ENCODE results near the gene IGFBPL1.
A peak's percentile ranks its signal among the peaks of the same experiment; 100 is the strongest.
"Not testable (repeated sequence)": the region's sequence is repeated elsewhere in the genome, so short reads cannot be mapped to it uniquely, and the experiment has no call there.

IGFBPL1 gene

DNA sequence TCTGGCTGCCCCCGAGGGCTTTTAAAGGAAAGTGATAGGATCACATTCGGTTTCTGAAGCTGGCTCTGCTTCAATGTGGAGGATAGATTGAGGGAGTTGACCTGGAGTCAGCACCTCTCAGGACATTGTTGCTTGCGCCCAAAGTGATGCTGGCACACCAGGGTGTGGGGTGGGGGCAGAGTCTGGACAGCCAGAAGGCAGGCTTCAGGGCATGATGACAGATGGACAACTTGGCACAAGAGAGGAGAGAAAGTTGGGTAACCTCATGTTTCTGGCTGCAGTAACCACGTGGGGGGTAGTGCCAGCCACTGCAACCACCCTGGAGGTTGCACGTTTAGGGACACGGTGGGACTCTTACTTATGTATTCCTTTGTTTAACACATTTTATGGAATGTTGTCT, 22.3 kb downstream of the IGFBPL1 start:
- no peak overlapping the region for H3K4me3 ChIP-seq (ENCODE audit: low read depth, low read length)

DNA sequence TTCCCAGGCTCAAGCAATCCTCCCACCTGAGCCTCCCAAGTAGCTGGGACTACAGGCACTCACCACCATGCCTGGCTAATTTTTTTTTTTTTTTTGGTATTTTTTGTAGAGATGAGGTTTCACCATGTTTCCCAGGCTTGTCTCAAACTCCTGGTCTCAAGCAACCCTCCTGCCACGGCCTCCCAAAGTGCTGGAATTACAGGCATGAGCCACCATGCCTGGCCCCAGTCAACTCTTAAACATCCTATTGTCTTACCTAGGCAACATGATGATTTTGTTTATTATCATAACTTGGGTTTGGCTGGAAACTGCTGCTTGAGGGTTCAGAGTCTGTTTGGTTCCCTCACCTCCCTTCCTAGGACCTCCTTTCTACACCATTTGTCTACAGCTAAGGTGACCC, 25.1 kb downstream of the IGFBPL1 start:
- H3K4me3 ChIP-seq (ENCODE audit: low read depth, low read length), result not testable (repeated sequence)

DNA sequence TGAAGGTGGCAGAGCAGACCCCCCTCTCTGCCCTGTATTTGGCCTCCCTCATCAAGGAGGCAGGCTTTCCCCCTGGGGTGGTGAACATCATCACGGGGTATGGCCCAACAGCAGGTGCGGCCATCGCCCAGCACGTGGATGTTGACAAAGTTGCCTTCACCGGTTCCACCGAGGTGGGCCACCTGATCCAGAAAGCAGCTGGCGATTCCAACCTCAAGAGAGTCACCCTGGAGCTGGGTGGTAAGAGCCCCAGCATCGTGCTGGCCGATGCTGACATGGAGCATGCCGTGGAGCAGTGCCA, 27.9 kb downstream of the IGFBPL1 start:
- H3K4me3 ChIP-seq (ENCODE audit: low read depth, low read length), result no peak overlapping the region

- H3K4me3 ChIP-seq (ENCODE audit: low read depth, low read length), result no peak overlapping the region
Measured at GRCh38 chr9:38395653-38396370, 28.4 kb downstream of the IGFBPL1 start.

DNA sequence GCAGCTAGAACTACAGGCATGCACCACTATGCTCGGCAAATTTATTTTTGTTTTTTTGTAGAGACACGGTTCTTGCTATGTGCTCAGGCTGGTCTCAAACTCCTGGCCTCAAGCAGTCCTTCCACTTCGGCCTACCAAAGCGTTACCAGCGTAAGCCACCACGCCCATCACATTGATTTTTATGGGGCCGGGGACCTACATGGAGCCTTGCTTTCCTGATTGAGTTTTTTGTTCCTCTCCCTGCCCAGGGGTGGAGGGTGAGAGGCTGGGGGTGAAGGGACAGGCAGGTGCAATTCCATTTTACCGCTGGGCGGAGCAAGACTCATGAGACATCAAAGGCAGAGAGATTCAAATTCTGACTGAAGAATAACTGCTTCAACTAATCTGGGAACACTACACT, 29.8 kb downstream of the IGFBPL1 start:
- H3K4me3 ChIP-seq (ENCODE audit: low read depth, low read length), result no peak overlapping the region

- peak overlapping the region; percentile 69 for H3K4me3 ChIP-seq (ENCODE audit: low read depth, low read length)
Measured at GRCh38 chr9:38393128-38393796, 31.0 kb downstream of the IGFBPL1 start.

DNA sequence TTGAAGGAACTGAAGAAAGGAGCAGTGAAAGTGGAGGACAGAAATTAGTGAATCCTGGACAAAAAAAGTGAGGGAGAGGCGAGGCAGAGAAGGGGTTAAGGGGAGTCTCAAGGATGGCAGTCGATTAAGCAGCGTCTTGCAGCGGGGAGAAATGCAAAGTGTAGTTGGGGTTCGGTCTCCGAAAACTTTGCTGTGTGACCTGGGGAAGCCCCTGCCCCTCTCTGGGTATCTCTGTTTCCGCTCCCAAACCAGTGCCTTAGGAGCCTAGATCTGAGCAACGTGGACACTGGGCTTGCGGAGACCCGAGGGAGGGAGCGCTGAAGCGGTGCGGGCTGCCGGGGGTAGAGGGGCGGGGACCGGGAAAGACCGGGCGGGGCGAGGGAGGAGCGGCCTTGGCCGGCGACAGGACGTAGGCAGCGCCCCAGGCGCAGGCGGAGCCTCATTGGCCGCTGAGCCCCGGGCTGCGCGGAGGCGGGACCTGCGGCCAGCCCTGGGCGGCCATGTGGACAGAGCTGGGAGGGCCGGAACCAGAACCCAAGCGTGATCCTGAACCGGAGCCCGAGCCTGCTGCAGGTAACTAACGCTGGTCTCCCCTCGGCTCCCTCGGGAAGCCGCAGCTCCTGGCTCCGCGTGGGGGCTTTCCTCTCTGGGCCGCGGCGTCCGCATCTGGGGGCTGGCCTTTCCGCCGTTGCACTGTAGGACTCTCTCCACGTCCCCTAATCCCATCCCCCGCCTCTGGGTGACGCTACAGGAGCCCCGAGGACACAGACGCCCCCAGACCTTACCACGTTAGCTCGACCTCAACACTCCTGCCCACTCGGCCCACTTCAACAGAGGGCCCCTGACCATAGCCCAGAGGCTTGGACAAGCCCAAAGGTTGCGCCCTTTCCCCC, 31.8 kb downstream of the IGFBPL1 start, which contains the start of gene ALDH1B1:
ALDH1B1 (plus strand) TSS at position 468 of the 893 bp plus-strand sequence. CDS start 3,047 bp downstream, outside the sequence.
- peak within 1 kb of the TSS; percentile 69 for H3K4me3 ChIP-seq (ENCODE audit: low read depth, low read length)

DNA sequence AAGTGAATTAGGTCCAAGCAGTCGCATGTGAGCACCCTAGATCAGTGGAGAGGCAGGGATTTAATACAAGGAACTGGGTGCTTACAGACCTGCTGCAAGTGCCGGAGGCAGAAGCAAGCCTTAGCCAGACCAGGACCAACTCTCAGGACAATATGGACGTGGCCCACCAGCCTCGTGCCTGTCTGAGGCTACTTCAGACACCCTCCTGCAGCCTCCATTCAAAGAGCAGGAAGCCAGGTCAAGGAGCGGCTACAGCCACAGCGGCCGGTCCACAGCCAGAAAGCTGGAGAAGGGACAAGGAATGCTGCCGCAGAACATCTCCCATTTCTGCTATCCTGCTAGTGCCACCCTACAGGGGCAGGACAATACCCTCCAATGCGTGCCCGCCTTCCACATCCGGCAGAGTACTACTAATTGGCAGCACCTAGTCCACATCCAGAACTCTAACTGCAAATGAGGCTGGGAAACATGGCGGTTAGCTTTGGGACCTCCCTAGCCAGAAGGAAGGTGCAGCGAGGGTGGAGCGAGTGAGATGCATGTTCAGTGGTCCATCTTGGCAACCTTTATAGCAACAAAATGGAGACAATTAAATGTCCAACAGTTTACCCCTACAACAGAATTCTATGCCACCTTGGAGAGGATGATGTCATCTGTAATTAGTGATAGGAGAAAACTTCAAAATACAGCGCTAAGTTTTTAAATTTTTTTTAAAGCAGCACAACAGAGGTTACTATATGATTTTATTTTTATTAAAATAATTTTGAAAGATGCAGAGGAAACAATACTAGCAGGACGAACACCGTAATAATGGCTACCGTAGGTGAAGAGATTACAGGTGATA, 32.8 kb downstream of the IGFBPL1 start:
- H3K4me3 ChIP-seq (ENCODE audit: low read depth, low read length), result no peak overlapping the region

DNA sequence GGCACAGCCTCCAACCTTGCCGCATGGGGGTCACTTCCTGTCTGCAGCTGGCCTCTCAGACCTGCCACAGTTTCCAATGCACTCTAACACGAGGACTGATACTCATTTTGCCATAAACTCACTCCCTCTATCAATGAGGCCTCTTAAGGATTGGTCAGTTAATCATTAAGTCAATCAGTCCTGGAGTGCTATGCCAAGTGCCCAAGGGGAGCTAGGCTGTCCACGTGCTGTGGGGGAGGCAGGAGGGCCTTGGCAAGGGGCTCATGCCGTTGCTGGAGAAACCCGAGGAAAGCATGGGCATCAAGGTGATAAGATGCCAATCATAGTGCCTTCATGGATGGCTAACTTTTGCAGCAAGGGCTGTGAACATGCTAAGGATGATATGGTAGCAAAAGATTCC, 33.4 kb downstream of the IGFBPL1 start:
- no peak overlapping the region for H3K4me3 ChIP-seq (ENCODE audit: low read depth, low read length)

DNA sequence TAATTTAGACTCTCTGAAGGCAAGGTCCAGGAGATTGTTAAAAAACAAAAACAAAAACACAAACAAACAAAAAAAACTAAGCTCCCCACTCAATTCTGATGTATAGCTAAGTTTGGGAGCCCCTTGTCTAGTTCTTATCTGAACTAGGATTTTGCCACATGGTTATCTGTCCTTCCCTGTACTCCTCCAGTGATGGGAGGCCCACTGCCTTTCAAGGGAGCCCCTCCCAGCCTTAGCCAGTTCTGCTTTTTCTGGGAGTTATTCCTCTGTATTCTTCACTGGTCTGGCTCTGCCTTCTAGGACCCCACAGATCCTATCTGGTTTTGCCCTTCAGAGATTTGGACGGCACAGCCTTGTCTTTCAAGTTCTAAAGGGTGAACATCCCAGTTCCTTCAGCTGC, 33.8 kb downstream of the IGFBPL1 start:
- no peak overlapping the region for H3K4me3 ChIP-seq (ENCODE audit: low read depth, low read length)

DNA sequence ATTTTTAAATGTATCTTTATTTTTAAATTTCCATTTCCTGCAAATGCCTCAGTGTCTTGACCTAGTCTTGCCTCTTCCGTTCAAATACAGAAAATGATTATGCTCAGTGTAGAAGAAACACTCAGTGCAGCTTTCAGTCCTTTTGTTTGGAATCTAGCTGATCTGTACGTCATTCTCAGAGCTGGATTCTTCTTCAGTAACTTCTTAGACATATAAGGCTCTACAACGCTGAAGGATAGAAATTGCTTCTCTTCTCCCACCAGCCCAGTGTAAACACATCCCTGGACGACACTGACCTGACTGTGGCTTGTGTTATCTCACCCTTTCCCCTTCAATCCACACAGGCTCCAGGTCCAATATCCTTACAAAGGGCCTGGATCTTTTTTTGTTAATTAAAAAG, 34.9 kb downstream of the IGFBPL1 start:
- H3K4me3 ChIP-seq (ENCODE audit: low read depth, low read length), result no peak overlapping the region

GRCh38 chr9:38388283-38389223, 35.7 kb downstream of the IGFBPL1 start:
- H3K4me3 ChIP-seq (ENCODE audit: low read depth, low read length), result no peak overlapping the region

- H3K4me3 ChIP-seq (ENCODE audit: low read depth, low read length), result no peak overlapping the region
Measured at GRCh38 chr9:38387751-38388150, 36.5 kb downstream of the IGFBPL1 start.

DNA sequence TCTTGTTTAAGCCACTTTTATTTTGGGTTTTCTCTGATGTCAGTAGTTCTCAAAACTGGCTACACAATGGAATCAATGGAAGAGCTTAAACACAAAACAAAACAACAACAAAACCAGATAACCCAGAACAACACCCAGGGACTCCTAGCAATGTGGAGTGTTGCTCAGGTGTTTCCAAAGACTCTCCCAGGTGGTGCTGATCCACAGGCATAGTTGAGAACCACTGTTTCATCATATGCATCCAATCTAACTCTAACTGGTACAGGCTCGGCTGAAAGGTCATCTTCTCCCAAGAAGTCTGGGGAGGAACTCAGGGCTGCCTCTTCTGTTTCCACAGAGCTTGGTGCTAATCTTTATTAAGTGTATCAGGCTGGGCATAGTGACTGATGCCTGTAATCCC, 37.2 kb downstream of the IGFBPL1 start:
- H3K4me3 ChIP-seq (ENCODE audit: low read depth, low read length), result no peak overlapping the region

DNA sequence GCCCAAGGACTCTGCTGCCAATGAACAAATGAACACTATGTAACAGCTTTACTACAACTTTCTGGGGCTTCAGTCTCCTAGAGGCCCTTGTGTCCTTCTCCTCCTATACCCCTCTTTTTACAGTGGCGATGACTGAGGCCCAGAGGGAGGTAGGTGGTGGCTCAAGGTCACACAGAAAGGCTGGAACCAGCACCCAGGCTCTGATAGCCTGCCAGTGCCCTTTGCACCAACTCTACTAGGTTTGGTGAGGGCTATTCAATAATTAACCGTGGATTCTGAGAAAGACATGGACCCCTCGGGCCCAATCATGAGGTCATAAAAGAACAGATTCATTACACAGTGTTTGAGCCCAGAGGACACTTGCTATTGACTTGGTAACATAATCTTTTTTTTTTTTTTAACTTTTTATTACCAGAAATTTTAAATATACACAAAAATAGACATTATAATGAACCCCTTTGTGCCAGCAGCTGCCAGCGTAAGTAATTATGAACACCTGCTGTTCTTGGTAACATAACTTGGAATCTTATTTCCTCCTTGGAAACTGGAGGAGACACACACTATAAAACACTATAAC, 37.8 kb downstream of the IGFBPL1 start:
- H3K4me3 ChIP-seq (ENCODE audit: low read depth, low read length), result no peak overlapping the region

DNA sequence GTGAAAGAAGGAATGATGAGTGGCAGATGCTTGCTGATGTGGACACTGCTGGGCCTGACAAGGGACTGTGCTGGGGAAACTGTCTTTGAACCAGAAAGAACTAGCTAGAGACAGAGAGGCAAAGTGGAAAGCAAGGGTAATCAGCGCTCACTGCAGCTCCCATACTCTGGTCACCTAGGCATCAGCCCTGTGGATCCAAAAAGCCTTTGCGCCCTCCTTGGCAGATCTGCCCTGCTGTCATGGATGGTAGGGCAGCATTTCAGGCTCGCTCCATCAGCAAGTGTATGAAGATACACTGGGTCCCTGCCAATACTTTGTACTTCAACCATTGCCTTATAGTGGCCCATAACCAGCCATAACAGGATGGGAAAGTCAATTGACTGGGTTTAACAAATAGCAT, 38.4 kb downstream of the IGFBPL1 start:
- no peak overlapping the region for H3K4me3 ChIP-seq (ENCODE audit: low read depth, low read length)

DNA sequence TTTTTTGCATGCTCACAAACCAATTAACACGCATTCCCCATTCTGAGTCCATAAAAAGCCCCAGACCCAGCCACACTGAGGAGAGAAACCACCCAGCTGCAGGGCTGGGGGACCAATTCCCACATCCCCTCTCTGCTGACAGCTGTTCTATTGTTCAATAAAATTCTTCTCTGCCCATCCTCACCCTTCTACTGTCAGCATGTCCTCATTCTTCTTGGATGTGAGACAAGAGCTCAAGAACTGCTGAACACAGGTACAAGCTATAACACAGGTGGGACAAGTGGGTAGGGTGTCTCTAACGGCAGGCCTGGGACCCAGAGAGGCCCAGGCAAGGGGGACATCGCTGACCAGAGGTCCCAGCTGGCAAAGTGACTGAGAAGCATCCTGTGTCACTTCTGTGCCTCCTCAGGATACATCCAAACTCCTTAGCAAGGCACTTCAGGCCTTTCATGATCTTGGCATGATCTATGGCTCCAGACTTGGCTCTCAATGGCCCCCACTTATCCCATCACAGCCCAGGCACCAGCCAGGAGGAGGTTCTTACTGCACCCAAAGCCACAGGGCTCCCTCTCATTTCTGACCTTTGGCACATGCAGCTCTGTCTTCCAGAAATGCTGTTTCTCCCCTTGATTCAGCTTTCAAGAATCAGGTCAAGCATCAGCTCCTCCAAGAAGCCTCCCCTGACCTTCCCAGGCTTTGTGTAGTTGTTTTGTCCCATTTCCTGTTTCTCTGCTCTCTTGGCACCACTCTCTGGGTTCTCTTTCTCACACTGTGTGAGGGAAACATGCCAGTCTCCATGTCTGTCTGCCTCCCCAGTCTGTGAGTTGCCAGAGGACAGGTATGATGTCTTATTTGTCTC, 39.0 kb downstream of the IGFBPL1 start:
- H3K4me3 ChIP-seq (ENCODE audit: low read depth, low read length), result no peak overlapping the region

DNA sequence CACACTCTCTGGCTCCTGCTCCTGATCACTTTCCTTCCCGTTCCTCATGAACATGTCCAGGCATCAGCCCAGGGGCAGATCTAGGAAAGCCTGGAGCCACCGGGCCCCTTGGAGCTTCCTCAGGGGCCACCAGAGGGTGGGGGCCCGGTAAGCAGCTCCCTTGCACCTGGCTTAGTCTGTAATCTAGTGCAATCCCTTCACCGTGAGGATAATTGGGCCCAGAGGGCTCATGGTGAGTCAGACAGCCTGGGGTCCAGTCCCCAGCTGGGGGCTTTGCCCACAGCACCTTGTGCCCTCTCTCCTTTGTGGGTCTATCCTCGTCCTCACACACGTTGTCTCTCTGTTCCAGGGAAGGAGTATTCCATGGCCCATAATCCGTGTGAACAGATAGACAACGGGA, 42.1 kb downstream of the IGFBPL1 start:
- no peak overlapping the region for H3K4me3 ChIP-seq (ENCODE audit: low read depth, low read length)

Measured in iPS-11a (cell line).